HCT116 (cell line): Measurements from ENCODE around the gene TENM3. TPM values are rescaled to one million over a fixed set of nuclear protein-coding genes. Genes with fewer than 3 reads are reported as not detected.

ENCODE experiments used
- ATAC-seq: fragments of 200-7000 bp; cut with Tn5 transposase; 2 replicates; pipeline ENCODE4 v1.9.1; 2020; ENCODE audit warnings: mild to moderate bottlenecking, moderate library complexity
- BruUV-seq: library from RNA; stranded (reverse); fragments of 400-500 nt; replicated peaks from 2 replicates; lab custom pipeline; 2021; lab: Mats Ljungman, UMichigan
- CTCF ChIA-PET: fragments of 300-600 bp; sonication (Branson Sonifier 250); formaldehyde crosslinking; loops from one replicate; lab custom pipeline; 2021; ENCODE audit warnings: antibody characterized with exemption; lab: Charles Lee
- POLR2A ChIA-PET: fragments of 300-600, 350-600 bp; sonication (Branson Sonifier 250); formaldehyde crosslinking; loops from one replicate; lab custom pipeline; 2021; ENCODE audit warnings: antibody characterized with exemption; lab: Charles Lee
- RAD21 ChIA-PET, 2 experiments: fragments of 300-600 bp; sonication (Branson Sonifier 250); formaldehyde crosslinking; loops; one replicate each; lab custom pipeline; 2023; ENCODE audit warnings: low total read pairs in 2 of 2; ENCODE audit not compliant: uncharacterized antibody in 2 of 2, unreplicated experiment in 2 of 2, low non-redundant PET in 1 of 2; lab: Charles Lee
- DNase-seq: peaks from one replicate; pipeline ENCODE4 v3.0.0-alpha.2; 2010; ENCODE audit warnings: low read depth, low spot score
- H2AFZ ChIP-seq: fragments of 200-600 bp; shearing (Covaris generic), sonication (generic); 2 replicates; pipeline ENCODE4 v1.6.1; 2017; ENCODE audit warnings: low read depth, mixed run types, mixed read lengths, antibody characterized with exemption, low read length; ENCODE audit not compliant: poor library complexity, severe bottlenecking
- H3K27ac ChIP-seq: 2 replicates; pipeline ENCODE4 v1.5.1; 2012; ENCODE audit warnings: low read depth, low read length
- H3K27me3 ChIP-seq: fragments of 200-600 bp; sonication (generic); 2 replicates; pipeline ENCODE4 v1.6.1; 2016; ENCODE audit warnings: mixed run types, low read length, mixed read lengths; ENCODE audit not compliant: insufficient read depth
- H3K36me3 ChIP-seq, 2 experiments: fragments of 200-500 bp in 1 of 2; fragments of 200-600 bp in 1 of 2; sonication (Bioruptor generic) in 1 of 2; sonication (generic) in 1 of 2; 2 replicates each; pipeline versions ENCODE4 v1.5.1 to v1.6.1; 2014 to 2016; ENCODE audit warnings: low read length in 2 of 2, inconsistent platforms in 1 of 2, mixed read lengths in 1 of 2, mixed run types in 1 of 2; ENCODE audit not compliant: insufficient read depth in 2 of 2, control insufficient read depth in 1 of 2
- H3K4me1 ChIP-seq, 2 experiments: fragments of 200-600 bp in 1 of 2; sonication (generic) in 1 of 2; 2 replicates each; pipeline versions ENCODE4 v1.5.1 to v1.6.1; 2012 to 2017; ENCODE audit warnings: low read length in 2 of 2, inconsistent platforms in 1 of 2, mild to moderate bottlenecking in 1 of 2, mixed read lengths in 1 of 2, mixed run types in 1 of 2, moderate library complexity in 1 of 2; ENCODE audit not compliant: insufficient read depth in 2 of 2, control insufficient read depth in 1 of 2
- H3K4me2 ChIP-seq: fragments of 200-600 bp; sonication (generic); 2 replicates; pipeline ENCODE4 v1.6.1; 2017; ENCODE audit warnings: mixed run types, low read length, mixed read lengths
- H3K4me3 ChIP-seq, 2 experiments: fragments of 200-600 bp in 1 of 2; sonication (generic) in 1 of 2; replicated peaks in 1 of 2; 2 replicates each; pipeline ENCODE4 v1.5.1; 2011 to 2016; ENCODE audit warnings: low read length in 2 of 2, control low read depth in 1 of 2, low read depth in 1 of 2, mild to moderate bottlenecking in 1 of 2, mixed read lengths in 1 of 2, mixed run types in 1 of 2
- H3K79me2 ChIP-seq: fragments of 200-600 bp; sonication (generic); 2 replicates; pipeline ENCODE4 v1.6.1; 2017; ENCODE audit warnings: mild to moderate bottlenecking, mixed run types, low read length, moderate library complexity, mixed read lengths; ENCODE audit not compliant: insufficient read depth
- H3K9ac ChIP-seq: fragments of 200-600 bp; sonication (generic); 2 replicates; pipeline ENCODE4 v1.6.1; 2016; ENCODE audit warnings: low read length, mixed read lengths
- H3K9me2 ChIP-seq: fragments of 200-600 bp; sonication (generic), shearing (Covaris generic); 2 replicates; pipeline ENCODE4 v1.6.1; 2017; ENCODE audit warnings: mixed run types, mild to moderate bottlenecking, moderate library complexity; ENCODE audit not compliant: insufficient read depth
- H3K9me3 ChIP-seq, 2 experiments: fragments of 200-500 bp in 1 of 2; fragments of 200-600 bp in 1 of 2; sonication (Bioruptor generic) in 1 of 2; sonication (generic) in 1 of 2; 2 replicates each; pipeline ENCODE4 v1.6.1; 2014 to 2017; ENCODE audit warnings: low read length in 2 of 2, mixed read lengths in 2 of 2, inconsistent platforms in 1 of 2, low read depth in 1 of 2, mild to moderate bottlenecking in 1 of 2, mixed run types in 1 of 2, moderate library complexity in 1 of 2; ENCODE audit not compliant: control insufficient read depth in 1 of 2, insufficient read depth in 1 of 2
- H4K20me1 ChIP-seq: fragments of 200-600 bp; sonication (generic), shearing (Covaris generic); 2 replicates; pipeline ENCODE4 v1.6.1; 2017; ENCODE audit warnings: mixed run types, mild to moderate bottlenecking, moderate library complexity; ENCODE audit not compliant: insufficient read depth
- ATF3 ChIP-seq: IDR thresholded peaks from 2 replicates; pipeline ENCODE4 v1.6.1; 2012
- CBX3 ChIP-seq: IDR thresholded peaks from 2 replicates; pipeline ENCODE4 v1.6.1; 2012; ENCODE audit warnings: low read depth
- CEBPB ChIP-seq: IDR thresholded peaks from 2 replicates; pipeline ENCODE4 v1.6.1; 2012; ENCODE audit warnings: low read depth
- EZH2 ChIP-seq: fragments of 200-600 bp; sonication (generic); IDR thresholded peaks from 2 replicates; pipeline ENCODE4 v1.6.1; 2017; ENCODE audit warnings: antibody characterized with exemption, mixed run types
- EZH2phosphoT487 ChIP-seq: fragments of 200-600 bp; IDR thresholded peaks from 2 replicates; pipeline ENCODE4 v1.6.1; 2018; ENCODE audit warnings: antibody characterized with exemption, borderline replicate concordance
- MAX ChIP-seq: IDR thresholded peaks from 2 replicates; pipeline ENCODE4 v1.6.1; 2012
- POLR2AphosphoS5 ChIP-seq: IDR thresholded peaks from 2 replicates; pipeline ENCODE4 v1.6.1; 2011; ENCODE audit warnings: mild to moderate bottlenecking, low read depth, low read length, moderate library complexity
- RAD21 ChIP-seq: IDR thresholded peaks from 2 replicates; pipeline ENCODE4 v1.6.1; 2012; ENCODE audit warnings: low read depth, mild to moderate bottlenecking
- REST ChIP-seq: IDR thresholded peaks from 2 replicates; pipeline ENCODE4 v1.6.1; 2012; ENCODE audit warnings: low read depth
- SIN3A ChIP-seq: IDR thresholded peaks from 2 replicates; pipeline ENCODE4 v1.6.1; 2012; ENCODE audit warnings: low read depth
- SRF ChIP-seq: IDR thresholded peaks from 2 replicates; pipeline ENCODE4 v1.6.1; 2012; ENCODE audit warnings: low read depth
- TCF7L2 ChIP-seq: IDR thresholded peaks from 2 replicates; pipeline ENCODE4 v1.7.0; 2011; ENCODE audit warnings: borderline replicate concordance, inconsistent platforms; ENCODE audit not compliant: insufficient read depth, insufficient read length; ENCODE audit errors: extremely low read depth
- ZBTB33 ChIP-seq: IDR thresholded peaks from 2 replicates; pipeline ENCODE4 v1.6.1; 2011; ENCODE audit warnings: mild to moderate bottlenecking, low read length, moderate library complexity; ENCODE audit not compliant: insufficient replicate concordance; ENCODE audit errors: extremely low read depth
- ZNF274 ChIP-seq: fragments of 200-500 bp; sonication (Bioruptor generic); IDR thresholded peaks from 2 replicates; pipeline ENCODE4 v1.6.1; 2014; ENCODE audit warnings: mild to moderate bottlenecking, low read depth, low read length, inconsistent platforms
- intact Hi-C: fragments of 100-400 bp; cut with micrococcal nuclease; formaldehyde crosslinking; loops from 2 replicates; pipeline ENCODE4 v1.10.0; 2022
- total RNA-seq: library from RNA; stranded (reverse); gene quantifications from one replicate; pipeline ENCODE4 v1.2.1, GENCODE V29; 2021; ENCODE audit not compliant: unreplicated experiment

Gene TENM3
- total RNA-seq, 1 experiment from 2014 or later, result 0.54 TPM

GRCh38 chr4:182223708-182224107 lies 19.5 kb upstream of the TENM3 start:
- intact Hi-C loops, result no loop called here
- Histone ChIP-seq H3K9me2 (no peaks in the 10 kb centered on the region), H3K4me1 (no peaks in the 10 kb centered on the region)
- TF ChIP-seq REST, result no peak
- no peak for TF ChIP-seq EZH2
- TF ChIP-seq CBX3, result no peak
- no peak for TF ChIP-seq CEBPB
- TF ChIP-seq ZNF274, result no peak
- no peak for TF ChIP-seq MAX
- TF ChIP-seq ZBTB33, result no peak
- no peak for TF ChIP-seq RAD21
- no peak for TF ChIP-seq EZH2phosphoT487
- TF ChIP-seq TCF7L2, result no peak
- TF ChIP-seq ATF3, result no peak
- TF ChIP-seq SRF, result no peak
- no peak for TF ChIP-seq SIN3A
- no peak for TF ChIP-seq POLR2AphosphoS5
- TF ChIP-seq, all 23 proteins: peak for 0
- no peak overlapping the region for H3K9ac ChIP-seq
- no peak overlapping the region for H3K4me2 ChIP-seq
- DNase-seq, result no peak
- CTCF ChIA-PET, result no interaction called here
- no peak overlapping the region for H3K4me3 ChIP-seq
- H3K27me3 ChIP-seq, result no peaks in the 10 kb centered on the region
- H3K9me3 ChIP-seq, result no peaks in the 10 kb centered on the region
- ATAC-seq, result no peak
- POLR2A ChIA-PET, result no interaction called here
- no peak overlapping the region for H2AFZ ChIP-seq
- no peaks in the 10 kb centered on the region for H3K79me2 ChIP-seq
- no peaks in the 10 kb centered on the region for H3K36me3 ChIP-seq
- RAD21 ChIA-PET, result no interaction called here
- no peak overlapping the region for H3K27ac ChIP-seq
- H4K20me1 ChIP-seq, result no peaks in the 10 kb centered on the region
- BruUV-seq, result no TSS peak
